ENCODE data around the gene ZNF391. TPM values are rescaled to one million over a fixed set of nuclear protein-coding genes. Genes with fewer than 3 reads are reported as not detected.
"Not testable (repeated sequence)": the region's sequence is repeated elsewhere in the genome, so short reads cannot be mapped to it uniquely, and the experiment has no call there.

The ZNF391 gene
- total and polyA plus RNA-seq, 2 donors from 2014 or later: 1.5 to 5.4 TPM

GRCh38 chr6:27422651-27423332 lies 34.2 kb downstream of the ZNF391 start:
- FAIRE-seq (no peak), DNase-seq (peak in 3 of 5 donors; percentile 12 to 43 (median 40))
- peaks cover 0 to 4% (median 0%) of the 10 kb centered on the region in 3 donors for H3K9me3 ChIP-seq (ENCODE audit: control insufficient read depth in 2 of 3, insufficient read depth in 1 of 3, low read length in 3 of 3)
- no peaks in the 10 kb centered on the region for H3K36me3 ChIP-seq (ENCODE audit: control insufficient read depth in 2 of 3, insufficient read depth in 3 of 3, low read length in 3 of 3)
- TF ChIP-seq CTCF (IDR thresholded peaks at IDR 0.05; ENCODE audit: borderline replicate concordance, extremely low read depth, insufficient read depth): no peak
- peak overlapping the region in 1 of 3 donors; percentile 16 for H3K4me3 ChIP-seq (ENCODE audit: low read length in 3 of 3)
- H3K9ac ChIP-seq (ENCODE audit: low read length in 3 of 3): no peak overlapping the region
- no peaks in the 10 kb centered on the region for H3K4me1 ChIP-seq (ENCODE audit: control insufficient read depth in 2 of 3, insufficient read depth in 2 of 3, low read depth in 1 of 3, low read length in 3 of 3)
- intact Hi-C loops (cut with DNase I): no loop called here
- H3K27me3 ChIP-seq (ENCODE audit: control insufficient read depth, insufficient read depth, low read length): no peaks in the 10 kb centered on the region
- no peak overlapping the region for H3K27ac ChIP-seq (ENCODE audit: low read depth in 2 of 2, low read length in 2 of 2)

- H3K27ac ChIP-seq (ENCODE audit: low read depth in 2 of 2, low read length in 2 of 2); H3K36me3 ChIP-seq (ENCODE audit: control insufficient read depth in 2 of 3, insufficient read depth in 3 of 3, low read length in 3 of 3); H3K9me3 ChIP-seq (ENCODE audit: control insufficient read depth in 2 of 3, insufficient read depth in 1 of 3, low read length in 3 of 3); FAIRE-seq; intact Hi-C loops (cut with DNase I); H3K9ac ChIP-seq (ENCODE audit: low read length in 3 of 3); H3K4me3 ChIP-seq (ENCODE audit: low read length in 3 of 3); H3K4me1 ChIP-seq (ENCODE audit: control insufficient read depth in 2 of 3, insufficient read depth in 2 of 3, low read depth in 1 of 3, low read length in 3 of 3); DNase-seq; H3K27me3 ChIP-seq (ENCODE audit: control insufficient read depth, insufficient read depth, low read length): not testable (repeated sequence)
These were observed 36.3 kb downstream of the ZNF391 start for GRCh38 chr6:27424851-27425250.

GRCh38 chr6:27426045-27426620 lies 37.6 kb downstream of the ZNF391 start:
- H3K27me3 ChIP-seq (ENCODE audit: control insufficient read depth, insufficient read depth, low read length): no peaks in the 10 kb centered on the region
- no peak overlapping the region for H3K4me3 ChIP-seq (ENCODE audit: low read length in 3 of 3)
- H3K9me3 ChIP-seq (ENCODE audit: control insufficient read depth in 2 of 3, insufficient read depth in 1 of 3, low read length in 3 of 3): peaks cover 0 to 4% (median 0%) of the 10 kb centered on the region in 3 donors
- FAIRE-seq (no peak), DNase-seq (no peak)
- H3K9ac ChIP-seq (ENCODE audit: low read length in 3 of 3): no peak overlapping the region
- intact Hi-C loops (cut with DNase I): no loop called here
- no peaks in the 10 kb centered on the region for H3K36me3 ChIP-seq (ENCODE audit: control insufficient read depth in 2 of 3, insufficient read depth in 3 of 3, low read length in 3 of 3)
- no peak overlapping the region for H3K27ac ChIP-seq (ENCODE audit: low read depth in 2 of 2, low read length in 2 of 2)
- TF ChIP-seq CTCF (IDR thresholded peaks at IDR 0.05; ENCODE audit: borderline replicate concordance, extremely low read depth, insufficient read depth): no peak
- no peaks in the 10 kb centered on the region for H3K4me1 ChIP-seq (ENCODE audit: control insufficient read depth in 2 of 3, insufficient read depth in 2 of 3, low read depth in 1 of 3, low read length in 3 of 3)

- Histone ChIP-seq H3K4me3 (ENCODE audit: low read length in 3 of 3) (no peak overlapping the region), H3K27me3 (ENCODE audit: control insufficient read depth, insufficient read depth, low read length) (no peaks in the 10 kb centered on the region), H3K9me3 (ENCODE audit: control insufficient read depth in 2 of 3, insufficient read depth in 1 of 3, low read length in 3 of 3) (peaks cover 0 to 8% (median 0%) of the 10 kb centered on the region in 3 donors), H3K4me1 (ENCODE audit: control insufficient read depth in 2 of 3, insufficient read depth in 2 of 3, low read depth in 1 of 3, low read length in 3 of 3) (no peaks in the 10 kb centered on the region), H3K27ac (ENCODE audit: low read depth in 2 of 2, low read length in 2 of 2) (no peak overlapping the region), H3K36me3 (ENCODE audit: control insufficient read depth in 2 of 3, insufficient read depth in 3 of 3, low read length in 3 of 3) (no peaks in the 10 kb centered on the region), H3K9ac (ENCODE audit: low read length in 3 of 3) (no peak overlapping the region)
- no peak for DNase-seq
- intact Hi-C loops (cut with DNase I): no loop called here
- FAIRE-seq: no peak
- no peak for TF ChIP-seq CTCF (IDR thresholded peaks at IDR 0.05; ENCODE audit: borderline replicate concordance, extremely low read depth, insufficient read depth)
These were observed 39.9 kb downstream of the ZNF391 start for GRCh38 chr6:27428502-27428901.
